CD4-positive, alpha-beta T cell treated with Interleukin-17A for 1 hour (primary cell): ENCODE data around the gene NRCAM.

Source experiments
- DNase-seq: peaks from one replicate; pipeline ENCODE4 v3.0.0-alpha.2; 2020

NRCAM gene

DNA sequence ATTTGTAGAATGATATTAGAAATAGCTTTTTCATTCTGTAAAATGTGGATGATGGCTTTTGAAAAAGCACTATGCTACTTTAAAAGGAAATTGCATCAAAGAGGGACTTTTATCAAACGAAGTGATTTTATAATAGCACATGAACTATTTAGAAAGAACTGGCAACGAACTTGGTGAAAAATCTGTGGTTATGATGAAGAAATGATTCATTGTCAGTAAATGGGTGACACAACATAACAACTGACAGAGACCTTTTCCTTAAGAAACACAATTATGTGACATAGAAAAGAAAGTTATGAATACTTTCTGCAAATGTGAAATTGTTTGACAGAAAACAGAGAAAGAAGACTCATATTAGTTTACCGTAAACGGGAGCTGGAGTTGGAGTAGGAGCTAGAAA, 265.3 kb downstream of the NRCAM start:
- DNase-seq = no peak

DNA sequence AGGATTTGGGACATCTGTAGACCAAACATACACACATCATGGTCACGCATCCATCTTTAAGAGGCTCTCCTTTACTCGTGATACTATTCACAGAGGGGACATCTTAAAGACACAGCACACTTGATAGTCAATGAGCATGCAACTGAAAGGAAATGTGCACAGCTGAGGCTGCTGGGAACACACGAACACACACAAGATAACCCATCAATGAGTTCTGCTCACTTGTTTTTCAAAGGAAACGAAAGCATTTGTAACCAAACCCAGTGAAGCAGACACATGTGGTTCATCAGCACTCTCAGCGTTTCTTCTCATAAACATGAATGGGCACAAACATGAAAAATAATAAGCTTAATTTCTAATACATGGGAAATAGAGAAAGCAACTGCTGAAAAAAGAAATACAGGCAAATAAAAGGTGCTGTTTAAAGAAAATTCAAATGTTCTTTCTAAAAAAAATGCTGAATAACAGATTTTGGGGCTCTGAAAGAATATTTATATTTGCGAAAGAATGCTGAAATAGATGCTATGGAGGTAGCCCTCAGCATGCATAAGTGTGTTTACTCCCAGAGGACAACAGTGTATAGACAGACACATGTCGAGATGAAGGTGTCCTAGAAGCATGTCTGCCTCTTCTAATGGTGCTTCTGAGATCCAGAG, 266.4 kb downstream of the NRCAM start:
- DNase-seq = no peak

DNA sequence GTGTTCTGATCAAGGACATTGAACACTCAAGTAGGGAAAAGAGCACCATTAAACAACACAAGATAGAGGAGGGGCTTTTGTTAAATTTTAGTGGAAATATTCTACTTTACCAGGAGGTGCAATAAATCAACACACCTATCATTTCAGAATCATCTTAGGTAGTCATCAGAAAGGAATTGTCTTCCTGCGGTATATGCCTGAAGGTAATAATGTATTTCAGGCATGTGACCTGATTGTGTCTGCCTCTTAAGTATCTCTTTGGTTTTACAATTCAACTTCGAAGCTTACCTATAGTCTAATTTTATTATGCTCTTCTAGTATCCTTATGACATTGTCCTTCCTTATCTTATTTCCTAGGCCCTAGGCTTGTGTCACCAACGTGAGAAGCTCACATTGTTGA, 267.5 kb downstream of the NRCAM start:
- no peak for DNase-seq

DNA sequence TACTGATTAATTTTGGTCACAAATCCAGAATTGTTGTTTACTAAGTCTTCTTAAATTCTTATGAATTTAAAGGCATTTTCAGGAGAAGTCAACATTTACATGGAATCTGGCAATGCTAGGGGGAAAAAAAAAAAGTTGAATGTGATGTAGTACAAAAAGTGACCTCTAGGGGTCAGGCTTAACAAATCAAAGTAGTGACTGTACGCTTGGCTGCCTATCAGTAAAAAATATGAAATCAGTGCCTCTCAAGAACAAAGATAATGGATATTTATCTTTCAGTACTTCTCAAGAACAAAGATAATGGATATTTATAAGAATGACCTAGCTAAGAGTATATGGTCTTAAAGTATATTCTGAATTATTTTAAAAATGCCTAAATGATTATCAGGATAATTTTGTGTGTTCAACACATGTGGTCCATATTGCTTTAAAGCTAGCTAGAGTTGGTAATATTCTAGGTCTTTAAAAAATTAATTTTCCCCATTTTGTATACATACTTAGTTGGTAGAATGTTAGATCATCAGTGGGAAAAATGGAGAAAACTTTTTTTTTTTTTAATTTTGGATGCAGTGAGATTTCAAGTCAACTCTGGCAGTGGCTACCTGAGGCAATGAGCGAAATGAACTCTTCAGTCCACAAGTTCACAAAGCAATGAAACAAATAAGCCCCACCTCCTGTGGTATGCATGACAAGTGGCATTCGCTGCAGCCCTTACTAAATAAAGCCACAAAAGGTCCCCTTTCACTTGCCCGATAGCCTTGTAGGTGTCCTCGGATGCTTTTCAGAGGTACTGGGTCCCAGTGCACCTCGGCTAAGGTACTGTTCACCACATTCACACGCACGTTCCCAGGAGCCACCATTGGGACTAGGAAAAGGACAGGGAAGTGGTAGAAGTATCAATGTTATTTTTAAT, 274.9 kb downstream of the NRCAM start:
- DNase-seq = peak; percentile 32

DNA sequence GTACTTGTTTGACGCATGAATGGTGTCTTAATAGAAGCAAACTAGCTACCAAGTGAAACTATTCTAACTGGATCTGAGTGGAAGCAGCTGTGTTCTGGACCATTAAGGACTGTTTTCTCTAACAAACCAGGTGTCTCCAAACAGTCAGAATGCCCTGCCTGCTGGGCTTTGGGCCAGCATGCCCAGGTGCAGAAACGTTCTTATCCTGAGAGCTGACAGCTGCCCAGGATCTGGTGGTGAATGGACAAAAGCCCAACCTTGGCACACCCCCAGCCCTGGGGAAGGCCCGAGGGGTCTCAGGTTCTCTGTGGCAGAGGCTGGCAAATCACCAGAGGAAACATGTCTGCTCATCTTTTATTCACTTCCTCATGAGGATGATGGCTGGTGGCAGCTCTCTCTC, 277.8 kb downstream of the NRCAM start:
- DNase-seq = no peak

DNA sequence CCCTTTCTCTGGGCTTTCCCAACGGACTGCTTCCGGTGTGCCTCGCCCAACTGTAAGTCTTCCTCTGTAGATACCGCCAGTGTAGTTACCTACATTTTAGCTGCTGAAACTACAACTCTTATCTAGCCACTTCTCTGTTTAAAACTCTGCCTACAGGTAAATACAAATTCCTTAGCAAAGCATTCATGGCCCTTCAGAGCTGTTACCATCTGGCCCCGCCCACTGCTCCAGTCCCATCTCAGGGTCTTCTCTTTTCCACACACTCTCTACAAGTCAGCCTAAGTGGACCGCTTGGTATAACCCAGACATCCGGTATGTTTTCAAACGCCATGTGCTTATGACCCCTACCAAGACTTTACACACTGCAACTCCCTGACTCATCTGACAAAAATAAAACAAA, 285.1 kb downstream of the NRCAM start:
- no peak for DNase-seq

DNA sequence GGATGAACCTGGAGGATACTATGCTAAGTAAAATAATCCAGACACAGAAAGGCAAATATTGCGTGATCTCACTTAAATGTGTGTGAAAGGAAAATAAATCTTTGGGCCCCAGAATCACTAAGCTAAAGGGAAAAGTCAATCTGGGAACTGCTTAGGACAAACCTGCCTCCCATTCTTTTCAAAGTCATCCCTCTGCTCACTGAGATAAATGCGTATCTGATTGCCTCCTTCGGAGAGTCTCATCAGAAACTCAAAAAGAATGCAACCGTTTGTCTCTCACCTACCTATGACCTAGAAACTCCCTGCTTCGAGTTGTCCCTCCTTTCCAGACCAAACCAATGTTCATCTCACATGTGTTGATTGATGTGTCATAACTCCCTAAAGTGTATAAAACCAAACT, 286.0 kb downstream of the NRCAM start:
- DNase-seq = no peak

DNA sequence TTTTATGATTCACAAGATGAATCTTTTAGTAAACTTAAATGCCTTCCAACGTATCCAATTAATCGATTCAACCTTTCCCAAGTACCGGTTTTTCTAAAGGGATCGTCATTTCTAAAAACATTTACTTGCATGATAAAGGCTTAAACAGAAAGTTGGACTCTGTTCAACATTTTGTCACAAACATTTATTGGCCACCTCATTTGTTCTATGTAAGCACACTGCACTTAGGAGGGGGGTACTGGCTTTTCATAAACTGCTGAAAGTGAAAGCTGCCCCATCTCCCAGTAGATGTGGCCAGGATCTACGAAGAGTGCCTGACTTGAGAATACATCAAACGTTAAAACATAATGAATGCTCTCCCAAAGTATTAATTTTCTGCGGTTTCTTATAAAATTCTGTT, 288.8 kb downstream of the NRCAM start:
- DNase-seq = no peak

DNA sequence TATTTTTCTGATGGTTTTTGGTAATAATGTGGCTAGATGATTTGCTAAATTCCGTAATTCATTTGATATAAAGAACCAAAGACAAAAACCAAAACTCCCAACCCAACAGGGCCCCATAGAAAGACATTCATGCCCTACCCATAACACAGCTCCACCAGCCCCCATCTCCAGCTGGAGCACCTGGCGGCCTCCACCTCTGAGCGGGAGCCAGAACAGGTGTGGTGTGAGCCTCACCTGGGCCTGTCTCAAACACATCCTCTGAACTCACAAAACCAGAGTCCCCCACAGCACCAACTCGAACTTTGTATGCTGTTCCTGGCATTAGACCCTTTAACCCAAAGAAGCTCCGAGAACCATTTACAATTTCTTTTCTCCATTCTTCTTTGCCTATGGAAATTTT, 289.5 kb downstream of the NRCAM start:
- no peak for DNase-seq

DNA sequence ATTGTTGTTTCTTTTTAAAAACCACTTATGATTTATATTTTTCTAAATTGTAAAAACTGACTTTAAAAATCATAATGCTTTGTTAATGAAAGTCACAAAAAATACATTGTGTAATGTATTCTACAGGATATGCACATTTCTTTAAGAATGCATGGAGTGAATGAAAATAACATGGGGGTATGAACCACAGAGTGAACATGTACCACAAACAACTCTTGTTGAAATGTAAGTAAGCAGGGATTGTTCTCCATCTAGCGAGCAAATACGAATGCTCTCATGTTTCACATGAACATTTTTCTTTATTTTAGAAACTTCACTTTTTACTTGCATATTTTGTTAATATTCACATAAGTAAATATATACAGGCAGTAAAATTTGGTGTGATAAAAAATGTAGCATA, 290.5 kb downstream of the NRCAM start:
- DNase-seq = no peak

DNA sequence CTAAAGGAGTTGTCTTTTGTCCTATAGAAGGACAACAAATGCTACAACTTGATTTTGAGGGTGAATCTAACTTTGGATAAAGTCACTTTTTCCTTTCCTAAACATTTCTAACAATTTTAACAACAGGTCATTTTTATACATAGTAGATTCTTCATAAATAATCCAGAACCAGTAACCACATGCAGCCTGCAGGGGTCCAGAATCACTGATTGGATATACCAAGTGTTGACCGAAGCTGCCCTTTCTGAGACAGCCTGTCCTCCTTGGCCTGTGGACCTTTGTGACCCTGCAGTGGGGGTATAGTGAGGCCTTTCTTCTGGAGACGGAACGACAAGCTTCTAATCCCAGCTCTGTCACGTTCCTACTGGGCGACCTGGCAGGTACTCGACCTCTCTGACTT, 291.3 kb downstream of the NRCAM start:
- no peak for DNase-seq

DNA sequence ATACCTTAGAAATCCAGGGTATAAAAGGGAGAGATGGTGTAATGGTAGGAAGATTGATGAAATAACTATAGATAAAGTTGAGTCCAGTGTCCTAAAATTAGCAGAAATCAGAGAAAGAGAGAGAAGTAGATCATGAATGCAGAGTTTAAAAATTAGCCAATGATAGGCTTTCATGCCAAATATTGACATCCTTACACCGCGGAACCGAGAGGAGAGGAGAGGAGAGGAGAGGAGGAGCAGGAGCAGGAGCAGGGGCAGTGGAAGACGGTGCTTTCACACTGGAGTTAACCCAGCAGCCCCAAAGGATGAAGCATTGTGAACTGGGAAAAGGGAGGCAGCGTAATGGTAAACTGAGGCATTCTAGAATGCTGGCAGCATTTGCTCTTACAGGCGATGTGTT, 291.9 kb downstream of the NRCAM start:
- DNase-seq = no peak

DNA sequence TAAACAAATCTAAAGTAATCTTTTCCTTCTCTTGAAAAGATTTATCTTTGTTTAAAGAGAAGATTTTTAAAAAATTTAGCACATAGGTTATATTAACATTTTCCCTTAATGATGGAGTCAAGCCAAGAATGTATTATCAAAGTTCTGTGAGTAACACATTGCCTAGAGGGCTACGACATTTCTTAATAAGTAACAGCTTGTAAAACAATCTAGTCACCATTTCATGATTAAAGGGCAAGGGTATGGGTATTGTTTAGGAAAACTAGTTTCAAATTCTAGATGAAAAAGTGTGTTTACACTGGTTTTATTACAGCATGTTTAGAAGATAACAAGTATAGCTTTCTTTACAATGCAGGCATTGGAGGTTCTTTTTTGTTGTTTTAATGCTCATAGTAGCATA, 297.5 kb downstream of the NRCAM start:
- DNase-seq = no peak

DNA sequence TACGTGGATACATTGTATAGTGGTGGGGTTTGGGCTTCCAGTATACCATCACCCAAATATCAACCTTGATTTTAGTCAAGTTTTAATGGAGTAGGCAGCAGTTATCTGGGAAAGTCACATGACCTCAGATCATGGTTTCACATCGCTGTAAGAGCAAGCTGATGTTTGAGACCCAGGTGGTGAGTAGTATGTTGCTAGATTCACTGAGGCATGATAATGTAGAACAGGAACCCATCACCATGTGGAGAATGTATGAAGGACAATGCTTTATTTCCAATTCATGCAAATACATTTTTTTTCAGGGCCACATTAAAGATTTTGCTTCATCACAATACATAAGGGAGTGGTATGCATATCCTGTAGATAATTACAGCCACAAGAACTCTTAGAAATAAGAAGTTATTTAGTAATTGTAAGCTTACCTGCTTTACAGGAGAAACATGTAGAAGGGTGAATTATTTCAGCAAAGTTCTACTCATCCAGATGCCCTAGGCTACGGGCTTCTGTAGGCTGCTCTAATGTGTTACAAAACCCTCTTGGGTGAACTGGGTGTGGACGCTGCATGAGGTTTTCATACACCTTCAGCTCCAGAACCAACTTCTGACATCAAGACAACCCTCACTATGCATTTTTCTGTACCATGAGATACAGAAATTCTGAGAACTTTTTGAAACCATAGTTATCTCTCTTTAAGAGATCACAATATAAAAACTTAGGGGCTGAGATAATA, 298.5 kb downstream of the NRCAM start:
- no peak for DNase-seq

DNA sequence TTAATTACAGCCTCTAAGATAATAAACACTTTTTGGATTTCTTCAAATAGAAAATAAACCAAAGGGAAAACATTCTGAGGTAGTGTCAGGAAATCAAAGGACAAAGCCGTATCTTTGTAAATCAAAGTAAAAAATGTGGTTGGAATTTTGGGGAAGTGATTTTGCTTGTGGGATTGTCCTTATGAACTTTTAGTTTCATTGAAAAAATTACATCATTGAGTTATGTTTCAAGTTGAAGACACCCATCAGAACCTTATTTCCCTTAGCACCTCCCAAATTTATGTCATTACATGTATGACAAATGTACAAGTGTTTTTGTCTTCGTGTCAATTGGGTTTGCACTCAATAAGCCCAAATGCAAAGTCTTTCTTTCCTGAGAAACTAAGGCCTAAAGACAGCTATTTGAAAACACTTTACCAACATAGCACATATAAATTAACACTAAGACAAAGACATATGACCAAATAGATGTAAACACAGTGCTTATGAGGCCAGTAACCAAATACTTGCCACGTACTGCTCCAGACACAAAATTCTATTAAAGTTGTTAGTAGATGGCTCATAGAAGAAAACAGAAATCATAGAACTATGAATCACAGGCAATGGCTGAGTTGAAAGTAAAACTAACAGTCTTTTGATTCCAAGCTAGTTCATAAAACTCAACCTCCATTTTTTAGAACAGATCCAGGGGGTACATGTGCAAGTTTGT, 299.2 kb downstream of the NRCAM start:
- DNase-seq = no peak

DNA sequence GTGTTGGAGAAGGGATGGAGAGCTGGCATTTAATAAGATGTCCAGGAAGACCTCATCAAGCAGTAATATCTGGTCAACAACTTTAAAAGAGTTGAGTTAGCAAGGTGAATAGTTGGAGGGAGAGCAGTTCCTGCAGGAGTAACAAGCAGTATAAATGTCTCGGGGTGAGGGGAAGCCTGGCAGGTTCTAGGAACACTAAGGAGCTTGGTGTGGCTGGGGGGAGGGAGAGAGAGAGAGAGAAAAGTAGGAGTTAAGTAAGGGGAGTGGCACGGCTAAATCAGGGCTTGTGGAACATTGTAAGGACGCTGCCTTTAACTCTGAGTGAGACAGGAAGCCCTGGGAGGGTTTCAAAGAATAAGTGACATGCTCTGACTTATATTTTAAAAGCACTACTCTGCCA, 304.0 kb downstream of the NRCAM start:
- no peak for DNase-seq

DNA sequence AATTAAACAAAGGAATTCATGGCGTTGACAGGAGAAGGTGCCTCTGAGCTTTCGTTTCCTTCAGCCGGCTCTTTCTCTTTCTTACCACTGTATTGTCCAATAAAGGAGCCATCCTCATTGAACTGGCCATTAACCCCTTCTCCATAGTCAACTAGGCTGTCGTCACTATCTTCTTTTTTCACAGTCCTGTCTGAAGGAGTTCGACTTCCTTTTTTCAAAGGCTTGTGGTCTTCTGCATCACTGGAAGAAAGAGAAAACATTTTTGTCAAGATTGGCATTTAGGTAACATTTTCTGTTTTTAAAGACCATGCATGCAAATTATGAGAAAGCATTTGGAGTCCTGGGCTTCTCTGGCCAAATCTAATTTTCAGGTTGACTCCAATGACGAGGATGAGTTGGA, 306.3 kb downstream of the NRCAM start:
- DNase-seq = no peak

DNA sequence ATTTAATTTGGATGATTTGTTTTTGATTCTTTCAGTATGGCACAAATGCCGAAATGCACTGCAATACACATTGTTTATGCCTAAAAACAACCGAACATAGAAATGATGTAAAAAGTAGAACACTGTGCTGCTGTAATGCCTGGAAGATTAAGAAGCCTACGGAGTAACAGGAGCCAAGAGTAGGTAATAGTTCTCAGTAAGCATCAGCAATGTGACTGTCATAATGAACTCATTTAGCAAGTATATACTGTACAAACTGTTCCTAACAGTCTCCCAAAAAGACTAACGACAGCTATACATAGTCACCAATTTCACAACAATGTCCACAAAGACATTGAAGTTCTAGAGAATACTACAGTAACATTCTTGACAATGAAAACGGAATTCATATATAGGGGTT, 307.1 kb downstream of the NRCAM start:
- no peak for DNase-seq

DNA sequence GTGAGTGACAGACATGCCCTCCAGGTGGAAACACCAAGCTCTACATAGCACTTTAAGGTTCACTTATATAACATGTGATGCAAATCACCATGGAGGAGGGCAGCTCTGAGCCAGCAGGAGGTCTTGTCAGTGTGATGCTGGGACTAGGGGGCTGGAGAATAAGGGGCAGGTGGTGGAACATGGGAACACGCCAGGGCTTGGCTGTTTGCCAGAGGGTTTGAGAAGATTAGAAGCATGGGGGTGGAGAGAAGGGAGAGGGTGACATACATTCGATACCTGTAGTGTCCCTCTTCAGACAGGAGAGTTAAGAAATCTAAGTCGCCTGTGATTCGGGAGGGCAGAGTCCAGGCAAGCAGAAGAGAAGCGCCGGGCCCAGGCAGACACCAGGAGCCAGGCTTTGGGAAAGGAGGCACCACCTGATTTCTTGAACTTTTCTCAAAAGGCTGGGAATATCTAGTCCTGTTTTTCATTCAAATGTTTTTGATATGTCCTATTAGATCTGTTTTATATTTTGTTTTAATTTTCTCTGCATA, 309.1 kb downstream of the NRCAM start:
- DNase-seq = no peak

DNA sequence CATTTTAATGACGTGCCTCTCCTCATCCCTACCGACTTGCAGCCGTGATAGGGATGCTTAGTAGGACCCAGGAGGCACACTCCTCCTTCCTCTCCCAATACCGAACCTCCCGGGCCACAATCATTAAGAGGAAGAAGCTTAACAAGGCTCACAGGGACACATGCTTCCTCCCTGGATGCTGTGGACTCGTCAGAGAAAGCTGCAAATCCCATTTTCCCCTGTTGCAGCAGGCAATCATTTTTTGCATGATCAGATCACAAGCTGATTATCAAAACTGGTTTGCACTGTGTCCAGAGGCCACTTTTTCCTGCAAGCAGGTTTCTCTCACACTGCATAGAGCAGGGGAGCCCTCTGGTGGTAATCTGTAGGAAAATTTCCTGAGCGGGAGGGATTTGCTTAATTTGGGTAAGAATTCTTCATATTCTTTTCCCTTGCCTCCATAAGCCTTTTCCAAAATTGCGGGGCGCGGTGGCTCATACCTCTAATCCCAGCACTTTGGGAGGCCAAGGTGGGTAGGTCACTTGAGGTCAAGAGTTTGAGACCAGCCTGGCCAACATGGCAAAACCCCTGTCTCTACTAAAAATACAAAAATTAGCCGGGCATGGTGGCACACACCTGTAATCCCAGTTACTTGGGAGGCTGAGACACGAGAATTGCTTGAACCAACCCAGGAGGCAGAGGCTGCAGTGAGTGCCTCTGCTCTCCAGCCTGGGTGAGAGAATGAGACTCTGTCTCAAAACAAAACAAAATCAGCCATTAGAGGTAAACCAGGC, 310.0 kb downstream of the NRCAM start:
- peak; percentile 50 for DNase-seq

DNA sequence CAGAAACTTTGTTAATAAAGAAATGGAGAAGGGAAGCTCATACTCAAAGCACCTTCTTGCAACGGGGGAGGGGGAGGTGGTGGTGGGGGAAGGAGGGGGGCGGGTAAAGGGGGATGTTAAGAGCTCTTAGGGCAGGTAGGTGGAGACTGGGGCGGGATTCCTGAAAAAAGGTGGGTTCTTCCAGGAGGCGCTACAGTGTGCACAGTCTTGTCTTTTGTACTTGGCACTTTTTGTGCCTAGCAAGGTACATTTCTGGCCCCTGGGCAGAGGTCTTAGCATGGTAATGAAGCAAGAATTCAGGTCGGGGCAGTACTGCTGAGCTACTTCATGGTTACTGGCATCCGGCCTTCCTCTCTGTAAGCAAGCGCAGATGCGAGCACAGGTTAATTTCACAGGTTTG, 310.8 kb downstream of the NRCAM start:
- DNase-seq = no peak

DNA sequence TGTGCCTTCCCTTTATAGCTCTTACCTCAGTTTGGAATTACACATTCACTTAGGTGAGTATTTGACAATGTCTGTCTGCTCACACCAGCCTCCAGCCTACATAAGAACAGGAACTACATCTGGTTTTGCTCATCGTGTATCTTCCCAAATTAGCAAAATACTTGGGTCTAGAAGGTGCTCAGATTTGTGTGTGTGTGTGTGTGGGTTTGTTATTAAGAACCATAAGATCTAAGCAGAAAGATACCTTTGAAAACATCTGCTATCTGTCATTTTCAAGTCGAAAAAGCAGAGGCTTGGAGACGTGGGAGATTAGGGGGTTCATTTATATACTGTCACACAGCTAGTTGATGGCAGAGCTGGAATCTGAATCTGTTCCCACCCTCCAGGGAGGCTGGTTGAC, 311.3 kb downstream of the NRCAM start:
- DNase-seq = no peak
